Measurements from ENCODE around the gene ALKBH5. TPM values are rescaled to one million over a fixed set of nuclear protein-coding genes. Genes with fewer than 3 reads are reported as not detected.

ALKBH5 gene
- total RNA-seq, 1 donor from 2014 or later, result 124 TPM

Other genes with a start within 250 kb of the ALKBH5 start
- gene TOM1L2, start 211.4 kb upstream of the ALKBH5 start, total RNA-seq, result 26.8 TPM
- gene DRC3, start 211.0 kb upstream of the ALKBH5 start, total RNA-seq, result 0.82 TPM
- gene ATPAF2, start 144.7 kb upstream of the ALKBH5 start, total RNA-seq, result 15.6 TPM
- gene GID4, start 144.4 kb upstream of the ALKBH5 start, total RNA-seq, result 7.1 TPM
- 23.9 TPM for gene DRG2, start 95.9 kb upstream of the ALKBH5 start, total RNA-seq
- 0.21 TPM for gene MYO15A, start 75.1 kb upstream of the ALKBH5 start, total RNA-seq
- 26.0 TPM for gene LLGL1, start 41.8 kb downstream of the ALKBH5 start, total RNA-seq
- 201 TPM for gene FLII, start 74.9 kb downstream of the ALKBH5 start, total RNA-seq
- gene MIEF2, start 76.8 kb downstream of the ALKBH5 start, total RNA-seq, result 26.6 TPM
- 30.2 TPM for gene TOP3A, start 131.2 kb downstream of the ALKBH5 start, total RNA-seq
- 12.8 TPM for gene SMCR8, start 131.5 kb downstream of the ALKBH5 start, total RNA-seq
- 34.4 TPM for gene SHMT1, start 179.7 kb downstream of the ALKBH5 start, total RNA-seq
- gene EVPLL, start 193.9 kb downstream of the ALKBH5 start, total RNA-seq, result 3.5 TPM